Neuronal stem cell (in vitro differentiated cells): Measurements from ENCODE around the gene ADCY2.

Experiments used
- DNase-seq: peaks from one replicate; pipeline ENCODE4 v3.0.0-alpha.2; 2013; ENCODE audit warnings: low spot score
- H2AFZ ChIP-seq: one replicate; pipeline ENCODE4 v1.6.1; 2013; ENCODE audit warnings: mild to moderate bottlenecking, low read length, inconsistent platforms
- H2AK5ac ChIP-seq: 2 replicates; pipeline ENCODE4 v1.6.1; 2013; ENCODE audit warnings: low read depth, mild to moderate bottlenecking, inconsistent platforms, low read length, moderate library complexity, mixed read lengths
- H2BK120ac ChIP-seq: 2 replicates; pipeline ENCODE4 v1.6.1; 2013; ENCODE audit warnings: low read depth, mild to moderate bottlenecking, inconsistent platforms, low read length, moderate library complexity, mixed read lengths
- H2BK12ac ChIP-seq: one replicate; pipeline ENCODE4 v1.6.1; 2013; ENCODE audit warnings: low read length, inconsistent platforms
- H2BK15ac ChIP-seq: 2 replicates; pipeline ENCODE4 v1.6.1; 2013; ENCODE audit warnings: mild to moderate bottlenecking, low read length, inconsistent platforms, mixed read lengths
- H2BK5ac ChIP-seq: one replicate; pipeline ENCODE4 v1.6.1; 2013; ENCODE audit warnings: inconsistent platforms, mild to moderate bottlenecking, low read length, moderate library complexity
- H3K14ac ChIP-seq: one replicate; pipeline ENCODE4 v1.6.1; 2013; ENCODE audit warnings: low read length, inconsistent platforms
- H3K18ac ChIP-seq: 2 replicates; pipeline ENCODE4 v1.6.1; 2013; ENCODE audit warnings: low read length, inconsistent platforms
- H3K23ac ChIP-seq: 2 replicates; pipeline ENCODE4 v1.6.1; 2013; ENCODE audit warnings: low read depth, mild to moderate bottlenecking, mixed read lengths, low read length, inconsistent platforms; ENCODE audit not compliant: poor library complexity
- H3K27ac ChIP-seq: replicated peaks from 3 replicates; pipeline ENCODE4 v1.5.1; 2013; ENCODE audit warnings: low read length, inconsistent platforms
- H3K27me3 ChIP-seq, 3 experiments: 2 replicates each; pipeline ENCODE4 v1.6.1; 2013; ENCODE audit warnings: low read length in 3 of 3, mild to moderate bottlenecking in 2 of 3, inconsistent platforms in 1 of 3, low read depth in 1 of 3, mixed read lengths in 1 of 3, moderate library complexity in 1 of 3; ENCODE audit not compliant: control insufficient read depth in 3 of 3, insufficient read depth in 3 of 3
- H3K36me3 ChIP-seq, 2 donors: replicated peaks in 1 of 2; 2 replicates each; pipeline ENCODE4 v1.6.1; 2013; ENCODE audit warnings: low read length in 2 of 2; ENCODE audit not compliant: control insufficient read depth in 2 of 2, insufficient read depth in 2 of 2
- H3K4ac ChIP-seq: 2 replicates; pipeline ENCODE4 v1.6.1; 2013; ENCODE audit warnings: inconsistent platforms, mild to moderate bottlenecking, low read length, moderate library complexity
- H3K4me1 ChIP-seq, 2 donors: 1 replicate in 1 of 2; 2 replicates in 1 of 2; pipeline ENCODE4 v1.6.1; 2013; ENCODE audit warnings: low read length in 2 of 2, low read depth in 1 of 2; ENCODE audit not compliant: control insufficient read depth in 2 of 2, insufficient read depth in 1 of 2
- H3K4me2 ChIP-seq: one replicate; pipeline ENCODE4 v1.6.1; 2013; ENCODE audit warnings: mild to moderate bottlenecking, low read length, inconsistent platforms; ENCODE audit not compliant: insufficient read depth, poor library complexity, severe bottlenecking
- H3K4me3 ChIP-seq, 2 donors: 2 replicates each; pipeline ENCODE4 v1.5.1; 2013; ENCODE audit warnings: low read length in 2 of 2, mild to moderate bottlenecking in 2 of 2, inconsistent platforms in 1 of 2, moderate library complexity in 1 of 2
- H3K79me1 ChIP-seq: one replicate; pipeline ENCODE4 v1.6.1; 2013; ENCODE audit warnings: low read depth, mild to moderate bottlenecking, inconsistent platforms, low read length, moderate library complexity
- H3K9ac ChIP-seq: one replicate; pipeline ENCODE4 v1.6.1; 2013; ENCODE audit warnings: mild to moderate bottlenecking, low read depth, low read length, inconsistent platforms; ENCODE audit not compliant: poor library complexity
- H3K9me3 ChIP-seq, 2 donors: replicated peaks in 1 of 2; 2 replicates each; pipeline versions ENCODE3 to v1.6.1; 2013; ENCODE audit warnings: low read length in 2 of 2, mild to moderate bottlenecking in 2 of 2, inconsistent platforms in 1 of 2, low read depth in 1 of 2, mixed read lengths in 1 of 2, moderate library complexity in 1 of 2; ENCODE audit not compliant: control insufficient read depth in 2 of 2, insufficient read depth in 1 of 2
- H4K8ac ChIP-seq: one replicate; pipeline ENCODE4 v1.6.1; 2013; ENCODE audit warnings: low read depth, mild to moderate bottlenecking, inconsistent platforms, low read length, moderate library complexity
- H4K91ac ChIP-seq: one replicate; pipeline ENCODE4 v1.6.1; 2013; ENCODE audit warnings: low read length, low read depth, mild to moderate bottlenecking, inconsistent platforms; ENCODE audit not compliant: poor library complexity
- WGBS, 2 donors: extraction: QIAGEN DNeasy Blood & Tissue Kit; methylation state at CpG; one replicate each; pipeline ENCODE4 v1.1.7; 2013; ENCODE audit warnings: missing lambda C conversion rate in 2 of 2, mixed read lengths in 1 of 2; ENCODE audit not compliant: insufficient read length in 2 of 2, insufficient replicate concordance in 1 of 2; ENCODE audit errors: extremely low coverage in 2 of 2; 5-methylcytosine and 5-hydroxymethylcytosine counted together

Gene ADCY2

DNA sequence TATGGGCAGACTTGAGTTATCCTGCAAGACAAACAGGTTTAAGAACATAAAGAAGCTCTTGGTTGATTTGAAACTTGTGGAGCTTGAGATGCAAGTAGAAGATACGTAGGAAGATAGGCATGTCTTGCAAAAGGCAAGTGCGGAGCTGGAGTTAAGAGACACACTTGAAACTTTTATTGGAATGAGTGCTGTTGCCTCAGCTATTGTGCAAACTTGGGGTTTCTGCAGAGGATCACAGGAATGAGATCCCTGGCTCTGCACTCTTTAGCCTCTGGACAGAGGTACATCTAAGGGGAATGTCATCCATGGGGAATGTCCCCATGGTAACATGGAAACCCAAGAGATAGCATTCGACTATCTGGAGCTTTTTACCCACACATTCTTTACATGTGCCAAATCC lies 121.1 kb downstream of the ADCY2 start:
- Histone ChIP-seq H2BK12ac (no peak overlapping the region), H3K9me3 (no peaks in the 10 kb centered on the region), H4K8ac (no peak overlapping the region), H2AFZ (no peak overlapping the region), H3K4me1 (no peaks in the 10 kb centered on the region), H3K18ac (no peak overlapping the region), H3K9ac (no peak overlapping the region), H2BK120ac (no peak overlapping the region), H3K23ac (no peak overlapping the region), H3K27ac (no peak overlapping the region), H3K4me3 (no peak overlapping the region), H4K91ac (no peak overlapping the region), H3K4me2 (no peak overlapping the region), H2AK5ac (no peak overlapping the region), H3K36me3 (peaks cover 2 to 3% of the 10 kb centered on the region in 2 donors), H2BK5ac (no peak overlapping the region), H3K4ac (no peak overlapping the region), H3K79me1 (no peaks in the 10 kb centered on the region), H3K27me3 (no peaks in the 10 kb centered on the region), H2BK15ac (no peak overlapping the region), H3K14ac (no peak overlapping the region)
- no CpG with 5 or more reads among the region's 3 CpGs for WGBS, 2 donors
- no peak for DNase-seq

GRCh38 chr5:7518947-7519560 lies 123.1 kb downstream of the ADCY2 start:
- H4K8ac ChIP-seq: no peak overlapping the region
- H3K4me3 ChIP-seq: no peak overlapping the region
- H3K9ac ChIP-seq: no peak overlapping the region
- H3K9me3 ChIP-seq: no peaks in the 10 kb centered on the region
- DNase-seq: peak; percentile 4
- no peak overlapping the region for H2BK5ac ChIP-seq
- WGBS, 2 donors: no CpG with 5 or more reads among the region's 11 CpGs
- no peaks in the 10 kb centered on the region for H3K79me1 ChIP-seq
- no peaks in the 10 kb centered on the region for H3K4me1 ChIP-seq
- H3K4ac ChIP-seq: no peak overlapping the region
- no peak overlapping the region for H3K4me2 ChIP-seq
- H4K91ac ChIP-seq: no peak overlapping the region
- H3K14ac ChIP-seq: no peak overlapping the region
- H3K18ac ChIP-seq: no peak overlapping the region
- no peak overlapping the region for H2AK5ac ChIP-seq
- H3K36me3 ChIP-seq: peaks cover 2 to 3% of the 10 kb centered on the region in 2 donors
- H2BK120ac ChIP-seq: no peak overlapping the region
- no peak overlapping the region for H2BK12ac ChIP-seq
- no peak overlapping the region for H2BK15ac ChIP-seq
- no peak overlapping the region for H2AFZ ChIP-seq
- no peak overlapping the region for H3K27ac ChIP-seq
- no peak overlapping the region for H3K23ac ChIP-seq
- H3K27me3 ChIP-seq: no peaks in the 10 kb centered on the region

- H3K9me3 ChIP-seq: no peaks in the 10 kb centered on the region
- H3K18ac ChIP-seq: no peak overlapping the region
- no peak overlapping the region for H3K14ac ChIP-seq
- no peak overlapping the region for H2BK5ac ChIP-seq
- H3K27ac ChIP-seq: no peak overlapping the region
- no peak overlapping the region for H2AK5ac ChIP-seq
- no peaks in the 10 kb centered on the region for H3K27me3 ChIP-seq
- H3K4me1 ChIP-seq: no peaks in the 10 kb centered on the region
- no CpG with 5 or more reads among the region's 5 CpGs for WGBS, 2 donors
- no peak overlapping the region for H3K4me3 ChIP-seq
- H3K9ac ChIP-seq: no peak overlapping the region
- no peaks in the 10 kb centered on the region for H3K79me1 ChIP-seq
- no peak overlapping the region for H3K4me2 ChIP-seq
- no peak overlapping the region for H2AFZ ChIP-seq
- H2BK15ac ChIP-seq: no peak overlapping the region
- no peak overlapping the region for H3K23ac ChIP-seq
- H3K4ac ChIP-seq: no peak overlapping the region
- no peak overlapping the region for H2BK120ac ChIP-seq
- H2BK12ac ChIP-seq: no peak overlapping the region
- H4K91ac ChIP-seq: no peak overlapping the region
- no peak overlapping the region for H4K8ac ChIP-seq
- DNase-seq: no peak
- H3K36me3 ChIP-seq: peaks cover 2 to 3% of the 10 kb centered on the region in 2 donors
Observed at GRCh38 chr5:7519564-7519963, 123.6 kb downstream of the ADCY2 start.

DNA sequence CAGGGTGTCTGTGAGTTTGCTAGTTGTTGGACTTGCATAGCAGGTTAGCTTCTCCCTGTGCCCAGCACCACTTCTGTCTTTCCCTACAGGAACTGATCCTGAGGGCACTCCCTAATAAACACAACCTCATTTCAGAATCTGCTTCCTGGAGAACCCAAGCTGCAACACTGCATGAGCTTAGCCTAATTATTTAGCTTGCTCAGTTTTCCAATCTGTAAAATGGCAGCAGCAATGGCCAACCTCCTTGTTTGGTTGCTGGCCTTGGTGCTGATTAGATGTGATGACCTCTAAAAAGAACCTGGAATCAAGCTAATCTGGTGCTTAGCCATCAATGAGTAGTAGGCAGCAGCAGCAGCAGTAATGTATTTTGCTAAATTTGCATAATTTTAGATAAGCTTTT lies 133.9 kb downstream of the ADCY2 start:
- H3K23ac ChIP-seq: no peak overlapping the region
- H3K14ac ChIP-seq: no peak overlapping the region
- no peak overlapping the region for H3K4me3 ChIP-seq
- no peak overlapping the region for H2BK5ac ChIP-seq
- no peak overlapping the region for H2BK120ac ChIP-seq
- H2BK12ac ChIP-seq: no peak overlapping the region
- H3K4me1 ChIP-seq: peaks cover 0 to 1% of the 10 kb centered on the region in 2 donors
- no peak overlapping the region for H2AK5ac ChIP-seq
- DNase-seq: no peak
- no peak overlapping the region for H4K91ac ChIP-seq
- H3K79me1 ChIP-seq: no peaks in the 10 kb centered on the region
- H4K8ac ChIP-seq: no peak overlapping the region
- no peak overlapping the region for H3K27ac ChIP-seq
- no peak overlapping the region for H3K4ac ChIP-seq
- no peak overlapping the region for H3K9ac ChIP-seq
- H3K18ac ChIP-seq: no peak overlapping the region
- H3K9me3 ChIP-seq: peaks cover 1 to 2% of the 10 kb centered on the region in 2 donors
- no peaks in the 10 kb centered on the region for H3K36me3 ChIP-seq
- H3K4me2 ChIP-seq: no peak overlapping the region
- H2AFZ ChIP-seq: no peak overlapping the region
- no peaks in the 10 kb centered on the region for H3K27me3 ChIP-seq
- H2BK15ac ChIP-seq: no peak overlapping the region
